ENCODE data around the gene HHAT. TPM values are rescaled to one million over a fixed set of nuclear protein-coding genes. Genes with fewer than 3 reads are reported as not detected.

HHAT gene
- total RNA-seq: 19.9 TPM

- peak; percentile 89 for DNase-seq (ENCODE audit: low spot score)
Measured at GRCh38 chr1:210328746-210329503, at the start of gene HHAT. TSS of gene HHAT (plus strand) at chr1:210328902. CDS start at chr1:210348976, 20,074 bp downstream.

- DNase-seq (ENCODE audit: low spot score): no peak
Measured at GRCh38 chr1:210280221-210280620, 48.5 kb upstream of the HHAT start.

- DNase-seq (ENCODE audit: low spot score): no peak
Measured at GRCh38 chr1:210288116-210288515, 40.6 kb upstream of the HHAT start.

GRCh38 chr1:210289248-210289647 lies 39.5 kb upstream of the HHAT start:
- no peak for DNase-seq (ENCODE audit: low spot score)

- DNase-seq (ENCODE audit: low spot score): no peak
Measured at GRCh38 chr1:210291081-210291764, 37.5 kb upstream of the HHAT start.

- no peak for DNase-seq (ENCODE audit: low spot score)
Measured at GRCh38 chr1:210291786-210292230, 36.9 kb upstream of the HHAT start.

- peak; percentile 59 for DNase-seq (ENCODE audit: low spot score)
Measured at GRCh38 chr1:210292231-210292871, 36.4 kb upstream of the HHAT start.

- DNase-seq (ENCODE audit: low spot score): peak; percentile 64
Measured at GRCh38 chr1:210293171-210293607, 35.5 kb upstream of the HHAT start.

GRCh38 chr1:210294999-210295745 lies 33.5 kb upstream of the HHAT start:
- no peak for DNase-seq (ENCODE audit: low spot score)

- no peak for DNase-seq (ENCODE audit: low spot score)
Measured at GRCh38 chr1:210296682-210297081, 32.0 kb upstream of the HHAT start.

- no peak for DNase-seq (ENCODE audit: low spot score)
Measured at GRCh38 chr1:210298296-210298695, 30.4 kb upstream of the HHAT start.

GRCh38 chr1:210298936-210299335 lies 29.8 kb upstream of the HHAT start:
- no peak for DNase-seq (ENCODE audit: low spot score)

- DNase-seq (ENCODE audit: low spot score): no peak
Measured at GRCh38 chr1:210299501-210299900, 29.2 kb upstream of the HHAT start.

- DNase-seq (ENCODE audit: low spot score): no peak
Measured at GRCh38 chr1:210300923-210301614, 27.6 kb upstream of the HHAT start.

GRCh38 chr1:210301615-210302000 lies 27.1 kb upstream of the HHAT start:
- no peak for DNase-seq (ENCODE audit: low spot score)

- no peak for DNase-seq (ENCODE audit: low spot score)
Measured at GRCh38 chr1:210302501-210302900, 26.2 kb upstream of the HHAT start.

GRCh38 chr1:210303391-210303790 lies 25.3 kb upstream of the HHAT start:
- no peak for DNase-seq (ENCODE audit: low spot score)

- DNase-seq (ENCODE audit: low spot score): no peak
Measured at GRCh38 chr1:210310562-210311153, 18.0 kb upstream of the HHAT start.

- DNase-seq (ENCODE audit: low spot score): no peak
Measured at GRCh38 chr1:210311726-210312493, 16.8 kb upstream of the HHAT start.

- no peak for DNase-seq (ENCODE audit: low spot score)
Measured at GRCh38 chr1:210313046-210313595, 15.6 kb upstream of the HHAT start.

All from ureter (tissue), 1 donor.